ENCODE measurements around the gene CCDC201. TPM values are rescaled to one million over a fixed set of nuclear protein-coding genes. Genes with fewer than 3 reads are reported as not detected.

Gene CCDC201
- total RNA-seq, 1 donor from 2014 or later, result not detected

GRCh38 chr7:45914911-45915310 is 42.0 kb upstream of the CCDC201 start:
- TF ChIP-seq CTCF (IDR thresholded peaks at IDR 0.05), result no peak
- H3K27me3 ChIP-seq, result no peaks in the 10 kb centered on the region
- H3K4me1 ChIP-seq, result peaks cover 0 to 23% of the 10 kb centered on the region in 2 donors
- H3K9me3 ChIP-seq, result no peaks in the 10 kb centered on the region
- no peak for DNase-seq (ENCODE audit: low spot score in 2 of 2)
- no peak overlapping the region for H3K4me3 ChIP-seq
- no peak overlapping the region for H3K27ac ChIP-seq
- intact Hi-C loops (cut with DNase I), result no loop called here
- H3K36me3 ChIP-seq, result peaks cover 37 to 57% of the 10 kb centered on the region in 2 donors

- Histone ChIP-seq H3K27ac (no peak overlapping the region), H3K27me3 (no peaks in the 10 kb centered on the region), H3K4me1 (peaks cover 0 to 7% of the 10 kb centered on the region in 2 donors), H3K36me3 (peaks cover 37 to 57% of the 10 kb centered on the region in 2 donors), H3K4me3 (no peak overlapping the region), H3K9me3 (no peaks in the 10 kb centered on the region)
- intact Hi-C loops (cut with DNase I), result no loop called here
- TF ChIP-seq CTCF (IDR thresholded peaks at IDR 0.05), result no peak
- no peak for DNase-seq (ENCODE audit: low spot score in 2 of 2)
Measured at GRCh38 chr7:45912972-45913371, 40.1 kb upstream of the CCDC201 start.

- H3K4me1 ChIP-seq, result no peaks in the 10 kb centered on the region
- no peak for TF ChIP-seq CTCF (IDR thresholded peaks at IDR 0.05)
- H3K4me3 ChIP-seq, result no peak overlapping the region
- intact Hi-C loops (cut with DNase I), result no loop called here
- peaks cover 33 to 50% of the 10 kb centered on the region in 2 donors for H3K36me3 ChIP-seq
- no peaks in the 10 kb centered on the region for H3K9me3 ChIP-seq
- H3K27ac ChIP-seq, result no peak overlapping the region
- no peaks in the 10 kb centered on the region for H3K27me3 ChIP-seq
- no peak for DNase-seq (ENCODE audit: low spot score in 2 of 2)
Measured at GRCh38 chr7:45911311-45911710, 38.4 kb upstream of the CCDC201 start.

GRCh38 chr7:45910855-45911254 is 38.0 kb upstream of the CCDC201 start:
- Histone ChIP-seq H3K9me3 (no peaks in the 10 kb centered on the region), H3K36me3 (peaks cover 29 to 46% of the 10 kb centered on the region in 2 donors), H3K27me3 (no peaks in the 10 kb centered on the region), H3K4me3 (no peak overlapping the region), H3K27ac (no peak overlapping the region), H3K4me1 (no peaks in the 10 kb centered on the region)
- intact Hi-C loops (cut with DNase I), result no loop called here
- TF ChIP-seq CTCF (IDR thresholded peaks at IDR 0.05), result no peak
- no peak for DNase-seq (ENCODE audit: low spot score in 2 of 2)

- Histone ChIP-seq H3K4me1 (no peaks in the 10 kb centered on the region), H3K27me3 (no peaks in the 10 kb centered on the region), H3K9me3 (no peaks in the 10 kb centered on the region), H3K4me3 (no peak overlapping the region), H3K36me3 (peaks cover 18 to 34% of the 10 kb centered on the region in 2 donors), H3K27ac (no peak overlapping the region)
- no peak for TF ChIP-seq CTCF (IDR thresholded peaks at IDR 0.05)
- intact Hi-C loops (cut with DNase I), result no loop called here
- DNase-seq (ENCODE audit: low spot score in 2 of 2), result no peak
Measured at GRCh38 chr7:45909561-45909960, 36.7 kb upstream of the CCDC201 start.

GRCh38 chr7:45902820-45903219 is 29.9 kb upstream of the CCDC201 start:
- H3K27me3 ChIP-seq, result no peaks in the 10 kb centered on the region
- H3K4me3 ChIP-seq, result no peak overlapping the region
- TF ChIP-seq CTCF (IDR thresholded peaks at IDR 0.05), result no peak
- intact Hi-C loops (cut with DNase I), result no loop called here
- H3K4me1 ChIP-seq, result no peaks in the 10 kb centered on the region
- no peaks in the 10 kb centered on the region for H3K36me3 ChIP-seq
- no peaks in the 10 kb centered on the region for H3K9me3 ChIP-seq
- no peak overlapping the region for H3K27ac ChIP-seq
- DNase-seq (ENCODE audit: low spot score in 2 of 2), result no peak
